GM19463 (cell line): ENCODE results near the gene COL8A2.

Experiments used
- ATAC-seq: cut with Tn5 transposase; IDR thresholded peaks from one replicate; pipeline ENCODE4 v1.9.1; 2021; ENCODE audit warnings: mild to moderate bottlenecking, moderate library complexity; ENCODE audit not compliant: unreplicated experiment

COL8A2 gene

DNA sequence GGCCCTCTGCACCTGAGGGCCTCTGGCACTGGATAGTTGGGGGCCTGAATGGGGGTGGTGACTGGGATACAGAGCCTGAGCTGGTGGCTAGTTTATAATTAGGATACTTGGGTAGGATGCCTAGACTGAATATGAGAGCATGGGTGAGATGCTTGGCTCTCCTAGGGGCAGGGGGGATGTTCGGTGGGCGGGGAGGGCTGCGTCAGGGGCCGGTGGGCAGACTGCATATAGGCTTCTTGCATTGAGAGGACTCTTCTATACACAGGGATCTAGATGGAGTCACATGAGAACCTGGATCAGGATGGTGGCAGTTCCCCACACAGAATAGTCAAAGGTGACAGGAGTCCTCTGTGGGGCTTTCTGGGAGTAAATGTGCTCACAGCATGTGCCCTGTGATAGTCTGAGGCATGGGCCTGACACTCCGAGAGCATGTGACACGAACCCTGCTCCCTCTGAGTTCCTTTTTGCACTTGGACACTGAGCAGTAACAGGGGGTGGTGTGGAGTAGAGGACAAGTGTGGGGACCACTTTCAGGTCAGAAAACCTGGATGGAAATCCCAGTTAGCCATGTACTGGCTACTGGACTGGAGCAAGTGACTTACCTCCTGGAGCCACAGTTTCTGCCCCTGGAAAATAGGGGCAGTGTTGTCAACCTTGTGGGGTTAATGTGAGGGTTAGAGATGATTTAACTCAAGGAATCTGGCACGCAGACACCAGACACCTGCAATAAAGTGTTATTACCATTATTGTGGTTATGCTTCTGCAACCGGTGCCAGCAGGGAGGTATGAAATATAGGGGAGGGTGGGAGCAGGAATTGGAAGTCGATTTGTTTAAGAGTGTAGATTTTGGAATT is 33.2 kb upstream of the COL8A2 start:
- ATAC-seq: no peak

DNA sequence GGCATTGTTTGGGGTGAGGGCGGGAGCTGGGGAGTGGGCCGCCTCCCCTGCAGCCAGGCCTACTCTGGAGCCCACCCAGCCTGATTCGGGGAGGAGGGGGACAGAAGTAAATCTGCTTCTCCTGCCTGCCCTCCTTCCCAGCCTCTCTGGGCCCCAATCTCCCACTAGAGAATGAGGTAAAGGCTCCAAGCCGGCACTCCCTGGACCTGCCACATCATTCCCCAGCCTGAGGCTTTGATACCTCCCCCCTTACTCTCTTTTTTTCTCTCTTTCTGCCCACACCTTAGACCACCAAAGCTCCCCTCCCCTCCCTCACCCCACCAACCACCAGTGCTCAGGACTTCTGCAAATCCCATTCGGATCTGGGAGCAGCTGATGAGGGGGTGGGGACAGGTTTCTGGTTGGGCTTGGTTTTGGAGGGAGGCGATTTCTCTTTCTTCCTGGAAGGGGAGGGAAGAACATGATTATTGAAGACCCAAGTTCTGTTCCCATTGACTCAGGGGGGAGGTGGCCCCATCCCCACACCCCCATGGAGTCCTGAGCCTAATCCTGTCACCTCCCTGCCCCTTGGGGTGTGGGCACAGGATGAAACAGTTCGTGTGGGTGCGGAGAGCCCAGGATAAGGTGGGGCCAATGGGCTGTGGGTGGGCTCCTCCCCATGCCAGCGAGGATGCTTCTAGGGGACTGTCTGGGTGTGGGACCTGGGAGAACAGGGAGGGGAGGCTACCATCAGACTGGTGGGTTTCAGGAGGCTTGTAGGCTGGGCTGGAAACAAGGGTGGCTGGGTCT is 32.3 kb upstream of the COL8A2 start:
- no peak for ATAC-seq

DNA sequence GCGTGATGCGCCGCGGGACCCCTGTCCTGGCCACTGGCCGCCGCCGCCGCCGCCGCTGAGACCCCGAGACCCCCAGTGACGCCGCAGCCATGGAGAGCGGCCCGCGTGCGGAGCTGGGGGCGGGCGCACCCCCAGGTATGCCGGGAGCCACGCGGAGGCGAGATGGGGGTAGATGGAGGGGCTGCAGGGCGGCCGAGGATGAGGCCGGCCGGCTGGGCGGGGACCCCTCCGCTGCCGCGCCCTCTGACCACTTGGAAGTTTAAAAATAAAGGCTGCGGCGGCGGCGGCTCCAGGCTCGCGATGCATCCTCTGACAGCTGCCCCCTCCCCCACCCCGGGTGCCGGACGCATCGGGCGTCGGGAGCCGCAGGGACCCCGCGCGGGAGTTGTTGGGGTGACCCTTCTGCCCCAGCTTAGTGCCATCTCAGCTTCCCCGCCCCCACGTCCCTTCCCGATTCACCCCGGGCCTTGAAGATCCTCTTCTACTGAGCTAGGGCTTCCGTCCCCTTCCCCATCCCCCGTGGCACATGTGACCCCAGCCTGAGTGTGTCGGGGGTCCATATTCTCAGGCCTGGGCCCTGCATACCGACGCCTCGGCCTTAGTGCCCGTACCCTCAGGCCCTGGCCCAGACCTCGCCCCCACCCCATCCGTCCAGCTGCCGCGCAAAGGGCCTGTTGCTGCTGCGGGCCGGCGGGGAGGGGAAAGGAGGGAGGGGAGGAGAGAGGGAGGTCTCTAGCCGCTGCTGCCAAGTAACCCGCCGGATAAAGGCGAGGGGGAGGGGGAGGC is 31.5 kb upstream of the COL8A2 start:
- ATAC-seq: no peak

DNA sequence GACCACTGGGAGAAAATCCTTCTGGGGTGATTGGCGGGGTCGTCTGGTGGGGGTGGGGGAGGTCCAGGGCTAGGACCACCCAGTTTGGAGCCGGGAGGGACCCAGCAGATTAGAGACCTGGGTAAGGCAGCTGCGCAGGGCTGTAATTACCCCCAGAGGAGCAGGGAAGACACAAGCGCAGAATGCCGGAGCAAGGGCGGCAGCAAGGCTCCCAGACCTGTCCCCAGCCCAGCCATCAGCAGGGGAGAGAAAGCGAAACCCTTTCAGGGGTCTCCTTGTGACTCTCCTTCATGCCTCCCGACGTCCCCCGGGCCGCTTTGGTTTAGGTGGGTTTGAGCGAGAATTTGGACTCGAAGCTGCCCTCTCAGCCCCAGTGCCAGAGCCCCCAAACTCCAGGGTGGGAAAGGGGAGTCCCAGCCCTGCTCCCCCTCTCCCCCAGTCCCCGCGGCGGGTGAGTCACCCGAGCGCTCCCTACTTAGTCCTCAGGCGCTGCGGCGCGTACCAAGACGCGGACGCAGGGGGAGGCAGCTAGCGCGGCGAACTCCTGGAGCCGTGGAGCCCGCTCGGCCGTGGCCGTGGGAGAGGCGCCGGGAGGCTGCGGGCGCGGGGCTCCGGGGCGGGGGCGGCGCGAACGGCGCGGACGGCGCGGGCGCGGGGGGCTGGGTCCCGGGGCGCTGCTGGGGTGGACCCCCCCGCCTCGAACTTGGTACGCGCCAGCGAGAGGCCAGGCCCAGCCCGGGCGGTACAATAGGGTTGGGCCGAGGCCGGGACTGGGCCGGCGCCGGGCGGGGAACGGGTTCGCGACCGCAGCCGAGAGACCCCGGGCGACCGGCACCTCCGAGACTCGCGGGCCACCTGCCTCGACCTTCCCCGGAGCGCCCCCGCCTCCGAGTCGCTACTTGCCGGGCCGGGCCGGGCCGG is 30.6 kb upstream of the COL8A2 start, which contains the start of gene MAP7D1:
MAP7D1 (plus strand) TSS at position 753 of the 921 bp plus-strand sequence. CDS start 258 bp downstream, outside the sequence.
- ATAC-seq: peak; percentile 52

GRCh38 chr1:36154765-36155407 is 29.9 kb upstream of the COL8A2 start:
- no peak for ATAC-seq

DNA sequence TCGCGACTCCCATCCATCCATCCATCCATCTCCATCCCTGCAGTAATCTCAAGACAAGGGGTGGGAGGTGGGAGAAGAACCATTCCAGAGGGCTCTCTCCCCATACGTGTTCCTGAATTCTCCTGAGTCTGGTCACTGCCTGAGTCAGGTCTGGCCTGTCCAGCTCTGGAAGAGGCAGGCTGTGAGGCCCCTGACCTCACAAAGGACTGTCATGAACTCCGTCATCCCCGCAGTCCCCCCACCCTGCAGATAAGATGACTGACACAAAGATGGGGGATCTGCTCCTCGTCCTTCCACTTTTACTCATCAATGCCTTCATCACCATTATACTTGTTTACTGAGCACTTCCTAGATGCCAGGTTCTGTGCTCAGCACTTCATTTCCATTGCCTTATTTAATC is 29.3 kb upstream of the COL8A2 start:
- no peak for ATAC-seq

GRCh38 chr1:36153476-36153875 is 28.5 kb upstream of the COL8A2 start:
- no peak for ATAC-seq

GRCh38 chr1:36151845-36152203 is 26.8 kb upstream of the COL8A2 start:
- ATAC-seq: no peak

- no peak for ATAC-seq
These were observed 26.3 kb upstream of the COL8A2 start for GRCh38 chr1:36151134-36151844.

DNA sequence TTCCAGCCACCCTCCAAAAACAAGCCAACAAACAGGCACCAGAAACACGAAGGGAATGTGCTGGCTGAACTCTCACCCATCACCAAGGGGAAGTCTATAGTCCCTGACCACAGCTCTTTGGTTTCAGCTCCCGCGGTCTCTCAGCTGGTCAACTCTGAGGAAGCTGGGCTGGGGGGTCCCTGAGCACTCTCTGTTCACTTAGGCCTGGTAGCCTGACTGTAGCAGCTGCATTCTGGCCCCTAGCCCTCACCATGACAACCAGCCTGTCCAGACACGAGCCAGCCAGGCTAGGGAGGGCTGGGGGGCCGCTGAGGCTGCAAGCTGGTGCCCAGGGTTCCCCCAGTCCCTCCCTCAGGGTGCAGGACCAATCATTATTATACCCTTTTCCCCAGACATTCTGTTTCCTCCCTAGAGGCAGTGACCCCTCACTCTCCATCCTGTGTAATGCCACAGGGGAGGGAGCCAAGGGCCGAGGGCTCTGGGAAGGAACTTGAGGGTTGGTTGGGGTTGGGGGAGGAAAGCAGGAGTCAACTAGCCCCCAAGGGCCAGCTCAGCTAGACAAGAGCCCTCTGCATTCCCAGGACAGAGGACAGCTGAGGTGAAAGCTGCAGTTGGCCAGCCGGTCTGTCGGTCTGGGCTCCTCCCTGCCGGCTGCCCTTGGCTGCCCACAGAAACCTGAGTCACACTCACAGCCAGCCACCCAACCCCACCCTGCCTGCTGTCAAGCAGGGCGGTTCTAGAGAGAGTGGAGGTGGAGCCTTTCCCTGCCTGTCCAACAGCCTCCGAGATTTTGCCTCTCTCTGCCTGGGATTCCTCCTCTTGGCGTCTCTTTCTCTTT is 25.5 kb upstream of the COL8A2 start:
- ATAC-seq: peak; percentile 59

DNA sequence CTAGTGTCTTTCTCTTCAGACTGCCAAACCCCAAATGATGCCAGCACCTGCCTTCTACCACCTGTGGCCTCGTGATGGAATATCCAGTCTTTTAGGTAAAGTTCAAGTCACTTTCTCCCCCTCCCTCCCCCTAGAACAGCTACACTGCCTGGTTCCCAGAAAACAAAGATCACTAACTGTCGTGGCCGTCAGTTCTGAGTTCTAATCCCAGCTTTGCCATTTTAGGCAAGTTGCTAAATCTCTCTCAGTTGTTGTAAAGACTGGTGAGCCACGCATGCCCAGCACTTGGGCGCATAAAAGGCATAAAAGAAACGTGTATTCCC is 24.9 kb upstream of the COL8A2 start:
- no peak for ATAC-seq

GRCh38 chr1:36149237-36149972 is 24.4 kb upstream of the COL8A2 start, which contains the start of gene TRAPPC3:
TRAPPC3 (minus strand) TSS chr1:36149486; CDS start chr1:36149378, 108 bp downstream.
- peak; percentile 82 for ATAC-seq

DNA sequence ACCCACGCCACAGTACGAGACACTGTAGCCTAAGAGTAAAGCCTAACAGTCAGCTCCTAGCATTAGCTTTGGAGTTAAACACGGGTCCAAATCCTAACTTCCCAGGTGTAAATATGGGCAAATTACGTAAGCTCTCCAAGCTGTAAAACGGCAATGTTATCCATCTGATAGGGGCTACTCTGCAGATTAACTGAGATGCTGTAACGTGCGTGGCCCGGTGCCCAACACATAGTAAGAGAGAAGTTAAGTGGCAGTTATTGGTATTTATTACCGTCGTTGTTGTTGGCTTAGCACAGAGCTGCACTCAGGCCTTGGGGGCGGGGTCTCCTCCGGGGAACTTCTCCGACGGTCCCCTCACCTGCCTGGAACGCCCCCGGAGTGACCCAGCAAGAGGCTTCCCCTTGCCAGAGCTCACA is 23.8 kb upstream of the COL8A2 start:
- no peak for ATAC-seq

- ATAC-seq: no peak
These were observed 19.4 kb upstream of the COL8A2 start for GRCh38 chr1:36144413-36144812.

DNA sequence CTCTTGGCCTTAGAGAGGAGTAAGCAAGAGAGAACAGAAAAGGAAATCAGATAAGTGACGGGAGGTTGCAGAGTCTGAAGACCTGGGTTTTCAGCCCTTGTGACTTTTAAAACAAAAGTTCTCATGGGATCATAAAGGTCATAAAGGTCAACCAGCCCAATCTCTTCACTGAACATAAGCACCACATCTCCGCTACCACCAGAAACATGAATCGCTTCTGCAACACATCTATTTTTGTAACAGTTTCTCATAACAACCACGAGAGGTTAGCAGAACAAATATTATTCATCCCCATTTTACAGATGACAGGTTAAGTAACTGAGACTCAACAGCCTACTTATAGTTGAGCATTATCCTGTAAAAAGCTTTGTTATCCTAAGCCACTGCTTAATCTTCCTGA is 18.4 kb upstream of the COL8A2 start:
- no peak for ATAC-seq

GRCh38 chr1:36142121-36142520 is 17.1 kb upstream of the COL8A2 start:
- no peak for ATAC-seq

DNA sequence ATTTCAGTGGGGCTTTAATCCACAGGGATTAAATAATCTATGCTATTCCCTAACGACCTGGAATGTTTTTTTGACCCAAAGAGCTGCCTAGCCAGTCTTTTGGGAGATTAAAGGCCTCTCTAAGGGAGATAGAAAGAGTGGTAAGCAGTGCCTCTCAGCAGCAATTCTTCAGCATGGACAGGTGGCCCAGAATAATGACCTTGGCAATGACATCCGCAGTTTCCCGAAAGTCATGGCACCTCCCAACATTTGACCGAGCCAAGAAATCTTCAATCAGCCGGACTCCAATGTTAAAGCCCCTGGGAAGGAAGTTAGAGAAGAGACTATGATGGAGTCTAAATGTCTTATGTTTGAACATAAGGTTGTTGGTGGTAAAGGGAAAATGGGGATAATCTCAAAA is 14.5 kb upstream of the COL8A2 start:
- no peak for ATAC-seq

DNA sequence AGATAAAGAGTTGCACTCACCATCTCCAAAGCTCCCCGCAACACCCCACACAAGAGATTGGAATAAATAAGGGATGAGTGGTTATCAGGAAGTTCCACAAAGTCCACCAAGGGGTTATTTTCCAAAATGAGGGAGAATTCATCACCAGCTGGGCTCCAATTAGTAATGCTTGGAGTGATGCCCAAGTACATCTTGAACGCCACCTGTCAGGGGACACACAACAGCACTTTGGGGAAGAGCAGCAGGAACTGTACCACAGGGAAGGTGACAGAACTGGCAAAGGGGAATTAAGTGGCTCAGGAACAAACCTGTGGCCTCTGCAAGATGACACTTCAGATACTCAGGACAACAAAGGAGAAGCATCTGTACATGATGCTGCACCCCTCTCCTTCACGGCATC is 12.8 kb upstream of the COL8A2 start:
- no peak for ATAC-seq
